Measurements from ENCODE around the gene PIWIL4. TPM values are rescaled to one million over a fixed set of nuclear protein-coding genes. Genes with fewer than 3 reads are reported as not detected.

Gene PIWIL4
- total and polyA plus RNA-seq, 2 of the 8 experiments (the other 6 are each of a cell fraction or from before 2014, with no cell fraction given), result 0.51 to 0.52 TPM

GRCh38 chr11:94595076-94595475 is 27.9 kb downstream of the PIWIL4 start:
- Histone ChIP-seq H2BK20ac (ENCODE audit: low read length) (no peak overlapping the region), H3K9ac (replicated peaks in 1 of 4; ENCODE audit: extremely low read depth in 1 of 4, low read depth in 3 of 4, low read length in 3 of 4) (no peak overlapping the region), H3K14ac (ENCODE audit: insufficient read length) (no peak overlapping the region), H3K36me3 (ENCODE audit: control insufficient read depth in 2 of 4, insufficient read depth in 4 of 4, low read length in 3 of 4) (no peaks in the 10 kb centered on the region), H3K23ac (ENCODE audit: insufficient read length) (no peak overlapping the region), H3K27ac (ENCODE audit: low read depth, low read length) (no peak overlapping the region), H2AFZ (ENCODE audit: low read length) (no peak overlapping the region), H3K27me3 (replicated peaks in 1 of 4; ENCODE audit: control insufficient read depth in 3 of 4, extremely low read depth in 1 of 4, insufficient read depth in 3 of 4, low read length in 3 of 4) (no peaks in the 10 kb centered on the region), H4K91ac (replicated peaks; ENCODE audit: insufficient read length, low read length) (no peak overlapping the region), H2AK5ac (ENCODE audit: low read depth, low read length) (no peak overlapping the region), H3K23me2 (ENCODE audit: low read depth, low read length) (no peaks in the 10 kb centered on the region), H4K20me1 (replicated peaks in 1 of 2; ENCODE audit: control insufficient read depth in 1 of 2, insufficient read depth in 2 of 2, low read length in 2 of 2) (no peaks in the 10 kb centered on the region), H3K4me1 (replicated peaks in 1 of 4; ENCODE audit: control insufficient read depth in 3 of 4, insufficient read depth in 4 of 4, low read length in 3 of 4) (no peaks in the 10 kb centered on the region), H3K4ac (replicated peaks; ENCODE audit: insufficient read length, low read depth, low read length) (no peak overlapping the region), H2BK15ac (ENCODE audit: low read length) (no peak overlapping the region), H4K5ac (ENCODE audit: insufficient read length, low read depth, low read length) (no peak overlapping the region), H3K18ac (ENCODE audit: extremely low read depth, low read length) (no peak overlapping the region), H3K79me1 (ENCODE audit: low read depth, low read length) (no peaks in the 10 kb centered on the region), H3K9me3 (ENCODE audit: insufficient read depth in 2 of 2, low read depth in 1 of 2, low read length in 1 of 2) (no peaks in the 10 kb centered on the region), H3K4me3 (ENCODE audit: extremely low read depth in 1 of 4, insufficient read depth in 2 of 4, low read depth in 3 of 4, low read length in 4 of 4) (no peak overlapping the region), H4K8ac (ENCODE audit: extremely low read depth, insufficient read depth, low read length) (no peak overlapping the region), H3K56ac (replicated peaks; ENCODE audit: insufficient read length, low read depth, low read length) (no peak overlapping the region), H2BK120ac (replicated peaks; ENCODE audit: low read depth, low read length) (no peak overlapping the region), H2BK12ac (ENCODE audit: low read depth, low read length) (no peak overlapping the region), H3K79me2 (ENCODE audit: control insufficient read depth in 1 of 2, insufficient read depth in 2 of 2, low read length in 2 of 2) (no peaks in the 10 kb centered on the region), H3K4me2 (ENCODE audit: insufficient read depth in 1 of 2, low read depth in 2 of 2, low read length in 2 of 2) (no peak overlapping the region), H2BK5ac (ENCODE audit: low read depth, low read length) (no peak overlapping the region)
- ChIA-PET POLR2A (ENCODE audit: partially characterized antibody) (no interaction called here), CTCF (ENCODE audit: partially characterized antibody) (interaction anchor here (0.7 to 3.1 kb wide), 4 partner anchors 28 to 75 kb away, joined by 3 to 17 read pairs (median 3); no protein-coding TSS in a partner anchor)
- FAIRE-seq (no peak), DNase-seq (ENCODE audit: low read depth in 1 of 2, low spot score in 2 of 2) (no peak)
- 92% methylated on average over 6 of the region's 6 CpGs; no CpG with 5 or more reads in 1 of the 2 experiments for WGBS, 2 experiments (ENCODE audit: extremely low coverage in 1 of 2, insufficient coverage in 1 of 2, insufficient read length in 1 of 2, insufficient replicate concordance in 2 of 2, low coverage in 1 of 2, low lambda C conversion rate in 2 of 2, missing lambda C conversion rate in 1 of 2)
- TF ChIP-seq ZNF274 (IDR thresholded peaks at IDR 0.05; ENCODE audit: borderline replicate concordance, extremely low read depth, low read length) (no peak), ASH2L (IDR thresholded peaks at IDR 0.05; ENCODE audit: low read length) (no peak), HDAC6 (IDR thresholded peaks at IDR 0.05; ENCODE audit: low read depth, low read length) (no peak), E2F6 (IDR thresholded peaks at IDR 0.05) (no peak), CBX5 (IDR thresholded peaks at IDR 0.05; ENCODE audit: low read depth, low read length) (no peak), FOSL1 (IDR thresholded peaks at IDR 0.05; ENCODE audit: insufficient read depth, low read depth, low read length) (no peak)
